ENCODE results near the gene VSTM2L. TPM values are rescaled to one million over a fixed set of nuclear protein-coding genes. Genes with fewer than 3 reads are reported as not detected.

VSTM2L gene
- total and polyA plus RNA-seq, 2 experiments from 2014 or later, result 4.1 to 9.2 TPM

DNA sequence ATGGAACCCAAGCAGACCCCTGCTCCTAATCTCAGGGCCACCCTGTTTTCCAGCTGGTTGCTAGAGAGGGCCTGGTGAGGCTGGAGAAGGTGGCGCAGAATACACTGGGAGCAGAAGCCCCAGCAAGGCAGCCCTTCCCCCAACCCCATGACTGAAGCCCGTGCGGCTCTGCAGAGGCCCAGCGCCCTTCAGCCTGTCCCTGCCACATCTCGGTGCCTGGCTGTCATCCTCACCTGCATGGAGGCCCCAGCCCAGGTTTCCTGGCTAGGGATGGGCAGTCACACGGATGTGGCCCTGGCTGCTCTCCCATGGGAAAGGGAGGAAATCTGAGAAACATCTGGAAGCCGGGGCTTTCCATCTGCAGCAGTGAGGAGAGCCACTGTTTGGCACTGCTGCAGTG lies 26.1 kb upstream of the VSTM2L start:
- in situ Hi-C loops (cut with MboI), result no loop called here
- TF ChIP-seq EZH2phosphoT487 (IDR thresholded peaks at IDR 0.05; ENCODE audit: insufficient read depth, low read depth) (no peak), EZH2 (IDR thresholded peaks at IDR 0.05; ENCODE audit: insufficient read depth, poor library complexity, severe bottlenecking) (no peak)
- 31% methylated on average over 7 of the region's 7 CpGs for WGBS, 2 experiments (ENCODE audit: low coverage in 1 of 2, low lambda C conversion rate in 2 of 2, missing lambda C conversion rate in 2 of 2)
- H3K36me3 ChIP-seq (ENCODE audit: low read depth), result no peaks in the 10 kb centered on the region
- H3K27ac ChIP-seq, result no peak overlapping the region
- no peaks in the 10 kb centered on the region for H3K27me3 ChIP-seq (replicated peaks; ENCODE audit: insufficient read depth)
- H3K9me3 ChIP-seq (ENCODE audit: low read depth), result no peaks in the 10 kb centered on the region
- DNase-seq, result no peak
- no peaks in the 10 kb centered on the region for H3K79me2 ChIP-seq (ENCODE audit: insufficient read depth)
- no peak overlapping the region for H2AFZ ChIP-seq
- no peak overlapping the region for H3K4me3 ChIP-seq
- H3K4me1 ChIP-seq (ENCODE audit: insufficient read depth), result no peaks in the 10 kb centered on the region
- H3K9ac ChIP-seq, result no peak overlapping the region
- H3F3A ChIP-seq (ENCODE audit: insufficient read depth), result no peaks in the 10 kb centered on the region
- H3K4me2 ChIP-seq (ENCODE audit: unreplicated experiment), result no peak overlapping the region
- H4K20me1 ChIP-seq (ENCODE audit: insufficient read depth), result no peaks in the 10 kb centered on the region
- no peaks in the 10 kb centered on the region for H3K9me2 ChIP-seq (ENCODE audit: insufficient read depth)

DNA sequence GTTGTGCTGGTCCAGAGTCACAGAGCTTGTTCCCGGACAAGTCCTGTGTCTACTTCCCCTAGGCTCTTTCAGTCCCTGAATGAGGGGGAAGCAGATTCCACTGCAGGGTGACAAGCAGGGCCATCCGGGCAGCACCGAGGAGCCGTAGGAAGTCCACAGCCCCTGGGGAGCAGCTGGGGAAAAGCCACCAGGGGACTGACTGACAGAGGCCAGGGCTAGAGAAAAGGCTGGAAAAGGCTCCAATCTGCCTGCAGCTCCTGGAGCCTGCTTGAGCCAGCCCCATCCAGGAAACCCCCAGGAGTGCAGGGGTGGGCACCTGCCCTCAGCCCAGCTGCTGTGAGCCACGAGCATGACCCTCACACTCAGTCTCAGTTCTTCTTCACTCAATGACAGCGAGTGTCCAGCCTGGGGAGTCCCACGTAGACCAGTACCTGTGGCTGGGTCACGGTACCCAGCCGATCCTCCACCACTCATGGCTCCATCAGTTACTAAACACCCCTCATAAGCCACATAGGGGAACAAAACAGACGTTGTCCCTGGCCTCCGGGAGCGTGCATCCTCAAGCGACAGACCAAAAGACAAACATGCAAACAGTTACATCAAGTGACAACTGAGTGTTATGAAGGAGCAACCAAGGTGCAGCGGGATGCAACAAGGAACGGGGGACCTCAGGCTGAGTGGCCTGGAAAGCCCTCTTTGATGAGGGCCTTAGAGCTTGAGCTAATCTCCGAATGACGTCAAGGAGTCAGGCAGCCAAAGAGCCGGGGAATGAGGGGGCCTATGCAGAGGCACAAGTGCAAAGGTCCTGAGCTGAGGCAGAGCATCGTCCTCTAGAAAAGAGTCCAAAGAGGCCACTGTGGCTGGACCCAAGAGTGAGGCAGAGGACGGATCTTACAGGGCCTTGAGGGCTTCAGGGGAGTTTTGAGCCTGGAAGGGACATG lies 24.8 kb upstream of the VSTM2L start:
- no peaks in the 10 kb centered on the region; the same call in 1 of the 2 replicates for H3K27me3 ChIP-seq (replicated peaks; ENCODE audit: insufficient read depth)
- no peaks in the 10 kb centered on the region for H3K4me1 ChIP-seq (ENCODE audit: insufficient read depth)
- H3K36me3 ChIP-seq (ENCODE audit: low read depth), result no peaks in the 10 kb centered on the region
- H3F3A ChIP-seq (ENCODE audit: insufficient read depth), result no peaks in the 10 kb centered on the region
- DNase-seq, result no peak
- no peaks in the 10 kb centered on the region for H3K9me2 ChIP-seq (ENCODE audit: insufficient read depth)
- in situ Hi-C loops (cut with MboI), result no loop called here
- no peak overlapping the region for H3K9ac ChIP-seq
- no peak overlapping the region for H3K4me2 ChIP-seq (ENCODE audit: unreplicated experiment)
- no peak overlapping the region for H3K27ac ChIP-seq
- WGBS, 2 experiments (ENCODE audit: low coverage in 1 of 2, low lambda C conversion rate in 2 of 2, missing lambda C conversion rate in 2 of 2), result 86 to 88% methylated on average over 20 of the region's 20 CpGs
- no peaks in the 10 kb centered on the region for H4K20me1 ChIP-seq (ENCODE audit: insufficient read depth)
- no peak overlapping the region for H2AFZ ChIP-seq
- H3K79me2 ChIP-seq (ENCODE audit: insufficient read depth), result no peaks in the 10 kb centered on the region
- no peak overlapping the region for H3K4me3 ChIP-seq
- TF ChIP-seq EZH2 (IDR thresholded peaks at IDR 0.05; ENCODE audit: insufficient read depth, poor library complexity, severe bottlenecking) (no peak), EZH2phosphoT487 (IDR thresholded peaks at IDR 0.05; ENCODE audit: insufficient read depth, low read depth) (no peak)
- no peaks in the 10 kb centered on the region for H3K9me3 ChIP-seq (ENCODE audit: low read depth)

DNA sequence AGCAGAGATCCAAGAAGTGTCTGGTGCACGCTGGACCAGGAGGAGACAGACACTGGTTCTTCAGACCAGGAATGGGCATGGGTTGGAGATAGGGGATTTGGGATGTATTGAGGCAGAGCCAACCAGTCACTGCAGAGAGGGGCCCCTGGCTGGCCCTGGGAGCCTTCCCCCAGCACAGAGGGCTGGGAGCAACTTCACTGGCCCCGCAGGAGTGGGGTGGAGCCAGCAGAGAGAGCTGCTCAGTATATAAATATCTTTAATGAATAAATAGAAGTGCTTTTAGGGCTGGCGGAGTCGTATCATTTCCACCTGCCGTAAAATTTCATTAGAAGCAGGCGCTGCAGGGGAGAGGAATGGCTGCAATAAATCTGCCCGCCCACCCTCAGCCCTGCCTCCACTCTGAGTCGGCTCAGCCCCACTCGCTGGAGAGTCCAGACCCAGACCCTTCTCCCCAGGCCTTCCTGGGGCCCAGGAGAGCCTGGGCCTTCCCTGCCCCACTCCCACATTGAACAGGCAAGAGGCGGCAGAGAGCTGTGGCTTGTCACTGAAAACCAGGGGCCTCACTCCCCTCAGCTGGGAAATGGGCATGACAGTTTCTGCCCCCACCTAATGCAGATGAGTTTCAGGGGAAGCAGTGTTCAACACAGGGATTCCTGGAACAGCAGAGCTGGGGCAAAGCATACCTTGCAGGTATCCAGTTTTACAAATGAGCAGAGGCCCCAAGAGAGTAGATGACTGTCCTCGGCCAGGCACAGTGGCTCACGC lies 23.9 kb upstream of the VSTM2L start:
- no peaks in the 10 kb centered on the region for H3F3A ChIP-seq (ENCODE audit: insufficient read depth)
- H3K9me2 ChIP-seq (ENCODE audit: insufficient read depth), result no peaks in the 10 kb centered on the region
- WGBS, 2 experiments (ENCODE audit: low coverage in 1 of 2, low lambda C conversion rate in 2 of 2, missing lambda C conversion rate in 2 of 2), result 69 to 71% methylated on average over 10 to 12 of the region's 12 CpGs
- no peak for DNase-seq
- in situ Hi-C loops (cut with MboI), result no loop called here
- no peak overlapping the region for H3K27ac ChIP-seq
- no peak overlapping the region for H3K4me3 ChIP-seq
- no peaks in the 10 kb centered on the region for H3K36me3 ChIP-seq (ENCODE audit: low read depth)
- no peak for TF ChIP-seq EZH2phosphoT487 (IDR thresholded peaks at IDR 0.05; ENCODE audit: insufficient read depth, low read depth)
- no peak for TF ChIP-seq EZH2 (IDR thresholded peaks at IDR 0.05; ENCODE audit: insufficient read depth, poor library complexity, severe bottlenecking)
- no peak overlapping the region for H3K4me2 ChIP-seq (ENCODE audit: unreplicated experiment)
- H4K20me1 ChIP-seq (ENCODE audit: insufficient read depth), result no peaks in the 10 kb centered on the region
- H3K79me2 ChIP-seq (ENCODE audit: insufficient read depth), result no peaks in the 10 kb centered on the region
- H3K9me3 ChIP-seq (ENCODE audit: low read depth), result no peaks in the 10 kb centered on the region
- H3K27me3 ChIP-seq (replicated peaks; ENCODE audit: insufficient read depth), result no peaks in the 10 kb centered on the region; the same call in 1 of the 2 replicates
- H3K9ac ChIP-seq, result no peak overlapping the region
- no peaks in the 10 kb centered on the region for H3K4me1 ChIP-seq (ENCODE audit: insufficient read depth)
- no peak overlapping the region for H2AFZ ChIP-seq

DNA sequence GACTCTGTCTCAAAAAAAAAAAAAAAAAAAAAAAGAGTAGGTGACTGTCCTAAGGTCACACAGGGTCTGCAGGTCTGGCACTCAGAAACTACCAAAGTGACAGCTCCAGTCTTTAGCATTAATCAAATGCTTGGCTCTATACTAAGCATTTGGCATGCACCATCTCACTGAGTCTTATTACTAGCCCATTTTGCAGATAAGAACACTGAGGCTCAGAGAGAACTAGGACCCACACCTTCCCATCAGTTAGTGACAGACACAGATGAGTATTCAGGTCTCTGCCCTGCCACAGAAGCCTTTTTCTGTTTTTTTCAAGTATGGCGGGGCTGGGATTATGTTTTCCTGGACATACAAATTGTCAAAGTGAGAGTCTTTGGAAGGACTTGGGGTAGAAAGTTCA lies 23.1 kb upstream of the VSTM2L start:
- Histone ChIP-seq H3K4me1 (ENCODE audit: insufficient read depth) (no peaks in the 10 kb centered on the region), H3K9me2 (ENCODE audit: insufficient read depth) (no peaks in the 10 kb centered on the region), H3K4me3 (no peak overlapping the region), H3K4me2 (ENCODE audit: unreplicated experiment) (no peak overlapping the region), H3F3A (ENCODE audit: insufficient read depth) (no peaks in the 10 kb centered on the region), H2AFZ (no peak overlapping the region), H3K27ac (no peak overlapping the region), H3K36me3 (ENCODE audit: low read depth) (no peaks in the 10 kb centered on the region), H3K9ac (no peak overlapping the region), H3K9me3 (ENCODE audit: low read depth) (no peaks in the 10 kb centered on the region), H4K20me1 (ENCODE audit: insufficient read depth) (no peaks in the 10 kb centered on the region), H3K27me3 (replicated peaks; ENCODE audit: insufficient read depth) (no peaks in the 10 kb centered on the region; the same call in 1 of the 2 replicates), H3K79me2 (ENCODE audit: insufficient read depth) (no peaks in the 10 kb centered on the region)
- no peak for DNase-seq
- WGBS, 2 experiments (ENCODE audit: low coverage in 1 of 2, low lambda C conversion rate in 2 of 2, missing lambda C conversion rate in 2 of 2), result 93 to 100% methylated on average over 1 of the region's 1 CpG
- TF ChIP-seq EZH2 (IDR thresholded peaks at IDR 0.05; ENCODE audit: insufficient read depth, poor library complexity, severe bottlenecking) (no peak), EZH2phosphoT487 (IDR thresholded peaks at IDR 0.05; ENCODE audit: insufficient read depth, low read depth) (no peak)
- in situ Hi-C loops (cut with MboI), result no loop called here

Measured in GM23248 (cell line).